Fibroblast of villous mesenchyme (primary cell): Measurements from ENCODE around the gene FERMT3. TPM values are rescaled to one million over a fixed set of nuclear protein-coding genes. Genes with fewer than 3 reads are reported as not detected.

Experiments used
- DNase-seq: peaks from one replicate; pipeline ENCODE4 v3.0.0-alpha.2; 2010; ENCODE audit warnings: low read depth
- H3K4me3 ChIP-seq: 2 replicates; pipeline ENCODE4 v1.5.1; 2011; ENCODE audit warnings: low read depth, mild to moderate bottlenecking, low read length
- total RNA-seq: library from RNA; depleted of rRNA; stranded (reverse); fragments of >200 nt; gene quantifications from 2 replicates; pipeline ENCODE4 v1.2.3, GENCODE V29; 2012
- TF ChIP-seq, protein P1 (sequence below): IDR thresholded peaks from 2 replicates; pipeline ENCODE4 v1.5.1; 2012; ENCODE audit warnings: low read depth, mild to moderate bottlenecking, low read length; ENCODE audit not compliant: insufficient read depth

FERMT3 gene
- total RNA-seq, 1 donor = 4.3 TPM

DNA sequence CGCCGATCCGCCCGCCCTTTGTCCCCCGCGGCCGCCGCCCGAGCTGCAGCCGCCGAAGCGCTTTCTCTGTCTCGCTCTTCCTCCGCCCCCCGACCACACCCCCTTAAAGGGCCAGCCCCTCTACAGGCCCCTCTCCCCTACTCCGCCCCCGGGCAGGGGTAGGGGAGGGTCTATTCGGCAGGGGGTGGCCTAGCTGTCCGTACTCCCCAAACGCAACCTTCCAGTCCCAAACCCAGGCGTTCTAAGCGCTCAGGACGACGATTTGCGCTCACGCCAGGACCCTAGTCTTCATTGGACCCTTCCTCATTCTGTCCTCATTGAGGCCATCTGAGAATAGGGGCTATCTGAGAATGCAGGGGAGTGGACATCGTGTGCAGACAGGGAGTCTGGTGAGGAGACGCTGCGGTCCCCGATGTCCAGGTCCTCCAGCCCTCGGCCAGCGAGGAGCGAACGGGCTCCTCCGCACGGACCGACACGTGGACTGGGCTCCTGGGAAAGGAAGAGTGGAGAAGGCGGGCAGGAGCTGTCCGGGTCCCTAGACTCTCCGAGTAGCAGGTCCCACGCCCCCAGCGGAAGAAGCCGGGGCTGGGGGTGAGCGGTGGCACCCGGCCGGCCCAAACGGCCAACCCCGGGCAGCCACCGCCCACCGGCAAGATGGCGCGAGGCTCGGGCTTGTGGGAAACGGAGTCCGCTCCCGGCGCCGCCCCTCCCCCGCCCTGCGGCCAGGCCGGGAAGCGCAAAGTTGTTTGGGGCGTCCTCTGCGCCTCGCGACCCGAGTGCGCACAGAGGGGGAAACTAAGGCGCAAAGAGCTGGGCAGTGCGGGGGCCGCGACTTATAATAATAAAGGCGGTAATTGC, 40.6 kb downstream of the FERMT3 start, which contains the start of gene PPP1R14B:
TSS of gene PPP1R14B (minus strand) at position 73 of the 858 bp plus-strand sequence. CDS start 270 bp downstream, outside the sequence.
- H3K4me3 ChIP-seq = peak within 1 kb of the TSS; percentile 82
- TF ChIP-seq, protein P1, sequence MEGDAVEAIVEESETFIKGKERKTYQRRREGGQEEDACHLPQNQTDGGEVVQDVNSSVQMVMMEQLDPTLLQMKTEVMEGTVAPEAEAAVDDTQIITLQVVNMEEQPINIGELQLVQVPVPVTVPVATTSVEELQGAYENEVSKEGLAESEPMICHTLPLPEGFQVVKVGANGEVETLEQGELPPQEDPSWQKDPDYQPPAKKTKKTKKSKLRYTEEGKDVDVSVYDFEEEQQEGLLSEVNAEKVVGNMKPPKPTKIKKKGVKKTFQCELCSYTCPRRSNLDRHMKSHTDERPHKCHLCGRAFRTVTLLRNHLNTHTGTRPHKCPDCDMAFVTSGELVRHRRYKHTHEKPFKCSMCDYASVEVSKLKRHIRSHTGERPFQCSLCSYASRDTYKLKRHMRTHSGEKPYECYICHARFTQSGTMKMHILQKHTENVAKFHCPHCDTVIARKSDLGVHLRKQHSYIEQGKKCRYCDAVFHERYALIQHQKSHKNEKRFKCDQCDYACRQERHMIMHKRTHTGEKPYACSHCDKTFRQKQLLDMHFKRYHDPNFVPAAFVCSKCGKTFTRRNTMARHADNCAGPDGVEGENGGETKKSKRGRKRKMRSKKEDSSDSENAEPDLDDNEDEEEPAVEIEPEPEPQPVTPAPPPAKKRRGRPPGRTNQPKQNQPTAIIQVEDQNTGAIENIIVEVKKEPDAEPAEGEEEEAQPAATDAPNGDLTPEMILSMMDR = no peak
- peak; percentile 83 for DNase-seq

DNA sequence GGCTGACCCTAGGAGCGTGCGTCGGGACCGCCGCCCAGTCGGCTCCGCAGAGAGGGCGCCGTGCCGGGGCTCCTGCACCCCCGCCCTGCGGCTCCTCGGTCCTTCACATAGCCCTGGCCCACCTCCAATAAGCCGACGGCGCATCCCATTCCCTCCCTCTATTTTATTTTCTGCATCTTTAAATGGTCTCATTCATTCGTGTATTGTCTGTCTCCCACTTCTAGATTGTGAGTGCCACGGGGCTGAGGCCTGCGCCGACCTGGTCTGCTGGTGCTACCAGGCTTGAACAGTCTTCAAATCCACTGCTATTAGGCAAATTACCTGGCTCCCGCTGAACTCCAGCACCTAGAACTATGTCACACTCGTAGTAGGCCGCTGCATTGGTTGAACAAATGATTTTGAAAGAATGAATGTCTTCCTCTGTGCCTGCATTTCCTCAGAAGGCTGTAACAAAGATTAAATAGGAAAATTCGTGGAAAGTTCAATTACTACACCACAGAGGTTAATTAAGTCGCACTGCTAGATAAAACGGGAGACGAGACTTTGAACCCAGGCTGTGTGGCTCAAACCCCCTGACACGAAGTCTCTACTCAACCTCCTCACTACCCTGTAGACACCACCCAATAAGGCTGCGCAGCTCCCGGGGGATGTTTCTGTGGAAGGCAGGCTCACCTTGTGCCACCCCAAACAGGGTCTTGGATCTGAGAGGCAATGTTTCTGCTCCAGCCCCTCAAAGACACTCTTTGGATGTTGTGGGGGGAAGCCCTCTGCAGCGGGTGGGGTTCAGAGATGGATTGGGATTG, 41.4 kb downstream of the FERMT3 start:
- peak overlapping the region; percentile 73 for H3K4me3 ChIP-seq
- TF ChIP-seq, protein P1 = no peak
- no peak for DNase-seq

DNA sequence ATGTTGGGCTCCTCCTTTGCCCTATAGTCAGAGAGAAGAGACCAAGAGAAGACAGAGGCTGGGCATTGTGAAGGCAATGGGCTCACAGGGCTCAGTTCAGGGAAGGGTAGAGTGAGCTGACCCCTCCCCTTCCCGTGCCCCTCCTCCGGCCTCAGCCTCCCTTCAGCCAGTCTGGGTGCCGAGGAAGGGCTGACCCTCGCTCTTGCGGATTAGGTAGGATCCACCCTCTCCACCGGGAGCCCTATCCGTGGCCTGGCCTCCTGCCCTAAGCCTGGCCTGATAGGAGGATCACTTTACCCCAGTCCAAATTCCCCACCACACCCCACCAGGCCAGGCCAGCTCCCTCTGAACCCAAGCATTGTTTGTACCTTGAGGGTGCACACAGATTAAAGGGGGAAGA, 42.1 kb downstream of the FERMT3 start:
- no peak for DNase-seq
- TF ChIP-seq, protein P1 = no peak
- H3K4me3 ChIP-seq = no peak overlapping the region

DNA sequence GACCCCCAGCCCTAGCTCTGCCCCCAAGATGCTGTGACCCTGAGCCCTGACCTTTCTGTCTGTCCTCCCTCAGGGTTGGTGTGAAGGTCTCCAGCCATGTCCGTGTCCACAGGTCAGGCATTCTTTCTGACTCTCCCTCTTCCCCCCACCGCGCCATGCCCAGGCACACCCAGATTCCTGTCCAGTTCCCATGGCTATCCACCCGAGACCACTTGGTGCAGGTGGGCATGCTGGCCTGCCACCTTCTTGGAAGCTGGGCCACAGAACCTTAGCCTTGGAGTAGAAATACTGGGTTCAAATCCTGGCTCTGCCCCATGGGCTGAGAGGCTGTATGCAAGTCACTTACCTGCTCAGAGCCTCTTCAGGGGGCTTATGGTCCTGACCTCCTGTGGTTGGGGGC, 42.5 kb downstream of the FERMT3 start:
- H3K4me3 ChIP-seq = no peak overlapping the region
- TF ChIP-seq, protein P1 = no peak
- DNase-seq = no peak

DNA sequence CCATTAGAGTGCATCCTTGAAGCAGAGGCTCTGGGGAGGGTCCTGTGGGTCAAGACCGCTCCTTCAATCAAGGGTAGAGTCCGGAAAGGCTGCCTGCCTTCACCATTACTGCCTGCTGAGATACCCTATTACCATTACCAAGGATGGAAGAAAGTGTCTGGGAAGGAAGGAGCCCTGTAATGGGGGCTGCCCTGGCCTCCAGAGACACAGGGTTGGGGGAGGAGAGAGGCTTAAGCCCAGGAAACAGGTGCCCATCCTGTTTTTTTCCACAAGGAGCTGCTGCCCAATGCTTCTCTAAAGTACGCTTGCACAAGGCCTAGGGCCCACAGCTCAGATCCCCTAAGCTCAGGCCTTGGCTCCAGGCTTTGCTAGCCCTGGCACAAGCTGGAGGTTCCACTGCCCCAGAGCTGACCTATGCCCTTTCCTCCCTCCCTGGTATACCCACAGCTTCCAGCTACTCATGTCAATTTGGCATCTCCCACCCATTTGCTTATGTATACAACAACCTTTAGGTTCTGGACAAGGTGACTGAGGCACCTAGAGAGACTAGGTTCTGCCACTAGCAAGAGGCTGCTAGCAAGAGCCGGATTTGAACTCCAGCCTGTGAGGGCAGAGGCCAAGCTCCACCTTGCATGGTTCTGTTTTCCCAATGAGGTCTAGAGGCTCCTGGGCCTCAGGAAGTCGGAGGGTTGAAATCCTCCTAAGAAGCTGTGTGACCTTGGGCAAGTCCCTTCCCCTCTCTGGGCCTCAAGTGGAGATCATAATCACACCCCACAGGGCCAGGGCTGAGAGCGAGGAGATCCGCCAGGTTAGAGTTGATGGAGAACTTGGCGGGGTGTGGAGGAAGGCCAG, 43.3 kb downstream of the FERMT3 start:
- H3K4me3 ChIP-seq = no peak overlapping the region
- no peak for DNase-seq
- TF ChIP-seq, protein P1 = no peak

DNA sequence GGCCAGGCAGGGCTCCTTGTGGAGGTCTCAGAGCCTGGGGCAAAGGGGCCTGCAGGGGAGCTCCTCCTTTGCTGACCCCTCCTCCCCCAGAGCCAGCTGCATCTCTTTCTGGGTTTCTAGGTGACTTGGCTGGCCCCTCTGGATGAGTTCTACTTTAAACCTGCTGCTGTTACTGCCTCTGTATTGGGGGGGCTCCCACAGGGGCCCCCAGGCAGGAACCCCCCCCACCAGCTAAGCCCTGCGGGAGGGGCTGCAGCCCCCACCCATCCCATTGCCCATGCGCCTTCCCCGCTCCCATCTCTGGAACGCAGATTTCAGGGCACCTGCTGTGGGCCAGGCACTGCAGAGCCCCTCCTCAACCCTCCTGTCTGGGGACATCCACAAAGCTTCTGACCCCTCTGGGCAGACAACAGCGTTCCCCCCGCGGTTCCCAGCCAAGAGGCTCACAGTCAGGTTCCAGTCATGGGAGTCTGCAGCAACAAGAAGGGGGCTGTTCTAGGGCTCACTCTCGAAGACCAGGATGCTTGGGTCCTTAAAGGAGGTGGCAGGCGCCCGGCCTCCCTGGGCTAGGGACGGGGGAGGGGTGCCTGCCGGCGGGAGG, 44.0 kb downstream of the FERMT3 start:
- peak overlapping the region; percentile 67 for H3K4me3 ChIP-seq
- TF ChIP-seq, protein P1 = no peak
- DNase-seq = no peak
